GM21390 (cell line): ENCODE data around the gene ALDH1A2.

ENCODE experiments used
- ATAC-seq: cut with Tn5 transposase; IDR thresholded peaks from one replicate; pipeline ENCODE4 v1.9.1; 2021; ENCODE audit not compliant: unreplicated experiment

Gene ALDH1A2

GRCh38 chr15:57947282-57947681 lies 118.2 kb downstream of the ALDH1A2 start:
- no peak for ATAC-seq

GRCh38 chr15:57946491-57947048 lies 118.9 kb downstream of the ALDH1A2 start:
- no peak for ATAC-seq

GRCh38 chr15:57945616-57946015 lies 119.9 kb downstream of the ALDH1A2 start:
- ATAC-seq, result no peak

GRCh38 chr15:57943754-57944420 lies 121.6 kb downstream of the ALDH1A2 start:
- ATAC-seq, result no peak

- no peak for ATAC-seq
Measured at GRCh38 chr15:57943171-57943570, 122.3 kb downstream of the ALDH1A2 start.

- ATAC-seq, result no peak
Measured at GRCh38 chr15:57941816-57942215, 123.7 kb downstream of the ALDH1A2 start.

DNA sequence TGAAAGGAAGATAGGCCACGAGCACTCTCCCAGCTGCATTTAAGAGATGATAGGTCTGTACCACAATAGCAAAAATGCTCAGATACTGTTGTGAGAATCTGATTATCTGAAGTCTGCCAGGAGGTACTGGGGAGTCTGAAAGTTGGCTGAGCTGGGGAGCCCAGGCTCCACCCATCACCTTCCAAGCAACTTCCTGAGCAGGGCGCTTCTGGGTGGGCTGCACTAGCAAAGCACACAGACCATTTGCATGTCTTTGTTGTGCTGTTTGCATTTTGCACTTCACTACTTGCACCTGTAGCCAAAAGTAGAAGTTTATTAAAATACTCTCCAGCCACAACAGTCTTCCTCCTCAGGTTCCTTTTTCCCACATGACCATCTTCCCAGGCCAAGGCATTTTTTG lies 133.2 kb downstream of the ALDH1A2 start:
- no peak for ATAC-seq

DNA sequence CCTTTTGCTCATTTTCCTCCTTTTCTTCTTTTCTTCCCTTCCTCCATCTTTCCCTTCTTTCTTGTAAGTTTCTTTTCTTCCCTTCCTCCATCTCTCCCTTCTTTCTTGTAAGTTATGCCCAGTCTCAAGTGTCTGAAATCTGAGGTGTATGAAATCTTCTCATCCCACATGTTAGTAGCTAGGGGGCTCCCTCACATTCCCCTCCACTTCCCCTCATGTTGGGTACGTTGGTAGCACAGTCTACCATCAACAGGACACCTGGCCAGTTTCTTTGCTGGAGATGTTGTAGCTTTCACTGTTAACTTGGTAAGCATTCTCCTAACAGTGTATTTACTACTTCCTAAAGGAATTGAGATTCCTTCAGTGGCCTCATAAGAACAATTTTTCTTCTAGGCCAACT lies 133.9 kb downstream of the ALDH1A2 start:
- no peak for ATAC-seq

- no peak for ATAC-seq
Measured at GRCh38 chr15:57927091-57927631, 138.3 kb downstream of the ALDH1A2 start.

- no peak for ATAC-seq
Measured at GRCh38 chr15:57925650-57926049, 139.9 kb downstream of the ALDH1A2 start.

GRCh38 chr15:57924598-57924997 lies 140.9 kb downstream of the ALDH1A2 start:
- ATAC-seq, result no peak

DNA sequence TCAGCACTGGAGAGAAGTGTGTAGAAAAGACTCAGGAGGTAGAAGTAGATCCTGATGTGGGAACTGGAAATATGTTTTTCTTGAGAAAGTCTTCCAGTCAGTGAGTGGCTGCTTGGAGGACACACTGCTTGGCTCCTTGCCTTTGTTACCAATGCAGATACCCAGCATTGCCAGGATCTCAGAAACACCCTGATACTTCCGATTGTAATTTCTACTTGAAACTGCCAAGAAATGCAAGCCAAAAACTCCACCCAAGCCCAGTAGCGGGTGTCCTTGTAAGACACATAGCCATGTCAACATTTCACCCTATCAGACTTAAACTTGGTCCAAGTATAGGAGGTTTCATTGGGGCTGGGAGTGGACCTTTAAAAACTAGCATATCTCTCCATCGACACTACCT lies 141.8 kb downstream of the ALDH1A2 start:
- ATAC-seq, result no peak

DNA sequence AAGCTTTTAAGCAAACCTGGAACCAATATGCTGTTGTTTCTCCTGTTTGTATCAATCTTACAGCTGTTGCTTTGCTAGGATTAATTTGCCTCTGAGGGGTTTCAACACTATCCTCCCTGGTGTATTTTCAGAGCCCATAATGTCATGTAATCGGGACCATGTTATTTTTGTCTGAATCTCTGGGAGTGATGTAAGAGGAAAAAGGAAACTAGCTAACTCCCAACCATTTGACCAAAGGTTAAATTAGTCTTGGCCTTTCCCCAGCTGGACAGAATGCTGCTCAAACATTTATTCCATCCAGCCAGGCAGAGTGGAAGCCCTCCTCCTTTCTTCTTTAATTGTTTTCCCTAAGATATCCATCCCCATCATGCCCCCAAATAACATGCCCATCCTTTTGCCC lies 142.2 kb downstream of the ALDH1A2 start:
- no peak for ATAC-seq

- ATAC-seq, result no peak
Measured at GRCh38 chr15:57922776-57923175, 142.7 kb downstream of the ALDH1A2 start.

DNA sequence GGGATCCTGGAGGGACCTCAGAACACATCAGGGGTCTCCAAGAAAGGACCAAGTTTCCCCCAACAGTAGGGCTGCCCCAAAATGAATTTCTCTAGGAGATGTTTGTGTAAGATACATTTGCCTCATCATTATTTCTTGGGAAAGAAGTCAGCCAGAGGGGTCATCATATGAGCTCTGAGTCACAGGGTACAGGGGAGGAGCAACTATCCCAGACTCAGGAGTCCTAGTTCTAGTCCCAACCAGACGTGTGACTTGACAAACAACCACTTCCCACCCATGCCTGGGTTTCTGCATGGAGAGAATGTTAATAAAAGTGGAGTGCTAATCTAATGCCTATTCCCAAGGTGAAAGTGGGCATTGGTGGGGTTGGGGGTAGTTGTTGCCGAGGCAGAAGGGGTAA lies 144.1 kb downstream of the ALDH1A2 start:
- ATAC-seq, result no peak

GRCh38 chr15:57920911-57921310 lies 144.6 kb downstream of the ALDH1A2 start:
- no peak for ATAC-seq

- no peak for ATAC-seq
Measured at GRCh38 chr15:57919754-57920153, 145.8 kb downstream of the ALDH1A2 start.

DNA sequence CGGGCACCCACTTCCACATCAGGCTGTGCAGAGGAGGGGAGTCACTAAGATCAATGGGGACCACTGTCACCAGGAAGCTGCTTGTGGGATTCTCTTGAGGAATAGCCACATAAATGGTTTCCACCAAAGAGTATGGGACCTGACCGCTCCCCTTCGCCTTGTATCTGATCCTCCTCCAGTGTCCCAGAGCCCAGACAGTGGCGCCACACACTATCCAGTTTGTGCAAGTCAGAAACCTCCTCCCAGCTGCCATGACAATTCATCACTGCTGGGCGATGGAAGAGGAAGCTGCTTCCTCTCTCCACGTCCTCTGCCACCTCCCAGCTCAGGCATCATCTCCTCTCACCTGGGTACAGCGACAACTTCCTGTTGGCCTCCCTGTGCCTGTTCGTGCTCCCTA lies 147.5 kb downstream of the ALDH1A2 start:
- no peak for ATAC-seq

DNA sequence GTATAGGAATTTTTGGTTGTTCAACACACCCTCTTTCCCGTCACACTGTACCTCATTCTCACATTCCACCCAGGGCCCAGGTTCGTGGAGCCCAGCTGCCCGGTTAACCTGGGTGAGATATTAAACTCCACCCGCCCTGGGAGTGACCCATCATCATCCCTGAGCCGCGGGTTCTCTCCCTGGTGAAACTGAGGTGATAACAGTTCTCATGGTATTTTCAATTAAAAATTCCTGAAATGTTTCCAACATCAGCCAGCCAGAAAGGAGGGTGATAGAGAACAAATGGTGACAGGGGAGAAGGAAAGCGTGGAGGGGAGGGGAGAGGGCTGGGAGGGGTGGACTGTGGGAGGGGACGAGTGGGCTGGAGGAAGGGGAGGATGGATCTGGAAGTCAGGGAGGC lies 148.8 kb downstream of the ALDH1A2 start:
- ATAC-seq, result no peak

DNA sequence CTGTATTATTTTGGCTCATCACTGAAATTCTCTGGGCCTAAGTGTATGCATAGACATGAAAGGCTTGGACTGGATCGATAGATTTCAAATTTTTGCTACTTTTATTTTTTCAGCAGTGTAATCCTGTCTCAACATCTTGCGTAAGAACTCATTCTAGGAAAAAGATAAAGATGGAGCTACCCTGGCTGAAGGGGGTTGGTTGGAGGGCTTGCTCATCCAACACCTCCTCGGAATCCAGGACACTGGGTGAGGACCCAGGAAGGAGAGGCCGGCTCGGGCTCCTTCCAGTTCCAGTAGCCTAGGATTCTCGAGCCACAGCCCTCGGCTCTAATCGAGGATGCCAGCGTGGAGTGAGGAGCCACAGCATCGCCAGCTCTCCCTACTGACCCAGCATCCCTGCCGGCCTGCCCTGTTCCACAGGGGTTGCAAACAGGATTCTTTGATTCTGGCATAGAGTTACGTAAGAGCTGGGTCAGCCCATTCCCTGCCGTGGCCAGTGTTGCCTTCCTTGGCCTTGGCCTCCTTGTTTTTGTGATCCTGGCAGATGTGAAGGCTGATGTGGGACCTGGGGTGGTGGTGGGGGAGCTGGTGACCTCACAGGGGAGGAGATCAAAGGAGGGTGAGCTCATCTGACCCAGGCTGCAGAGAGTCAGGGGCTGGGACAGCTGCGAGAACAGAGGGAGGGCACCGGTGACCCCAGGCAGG lies 149.5 kb downstream of the ALDH1A2 start:
- no peak for ATAC-seq

DNA sequence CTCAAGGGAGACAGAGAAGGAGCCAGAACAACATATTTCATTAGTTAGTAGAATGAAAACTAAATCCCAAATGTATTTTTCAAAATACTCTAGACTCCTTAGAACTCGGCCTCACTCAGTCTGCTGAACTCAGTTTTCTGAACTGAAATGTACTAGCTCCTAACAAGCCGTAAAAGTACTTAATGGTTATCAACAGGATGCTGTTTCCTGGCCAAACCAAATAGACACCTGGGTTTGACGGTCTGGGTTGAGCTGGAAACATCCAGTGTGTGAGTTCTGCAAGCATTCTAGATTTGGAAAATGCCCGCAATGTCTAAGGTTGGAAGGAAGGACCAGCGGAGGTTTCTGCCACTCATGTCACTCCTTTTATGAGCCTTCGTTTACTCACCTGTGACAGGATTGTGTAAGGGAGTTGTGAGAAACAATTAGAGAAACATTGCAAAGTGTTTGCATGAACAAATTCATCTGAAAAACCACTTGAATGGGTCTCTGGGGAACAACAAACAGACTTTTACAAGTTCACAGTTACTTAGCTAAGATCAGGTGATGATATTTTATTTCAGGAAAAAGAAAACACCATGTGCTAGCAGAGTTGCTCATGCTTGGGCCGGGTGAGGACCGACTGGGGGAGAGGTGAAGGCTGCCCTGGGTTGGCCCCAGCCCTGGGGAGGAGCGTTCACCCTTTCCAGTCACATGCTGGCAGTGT lies 151.0 kb downstream of the ALDH1A2 start:
- ATAC-seq, result no peak

DNA sequence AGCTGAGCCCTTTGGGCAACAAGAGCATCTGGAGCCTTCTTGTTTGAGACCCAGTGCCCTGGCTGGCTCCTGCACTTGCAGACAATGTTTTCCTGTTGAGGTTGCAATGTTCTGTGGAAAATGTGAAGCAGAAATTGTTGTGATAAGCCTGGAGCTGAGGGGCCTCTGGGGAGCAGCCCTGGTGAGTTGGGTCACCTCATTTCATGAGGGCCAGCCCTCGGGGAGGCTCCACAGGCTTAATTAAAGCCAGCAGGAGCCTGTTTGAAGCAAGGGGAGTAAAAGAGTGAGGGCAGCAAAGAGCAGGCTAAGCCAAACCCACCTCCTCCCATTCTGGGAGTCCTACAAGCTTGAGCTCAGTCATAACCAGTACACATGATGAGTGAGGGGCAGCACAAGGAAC lies 154.3 kb downstream of the ALDH1A2 start:
- no peak for ATAC-seq
